ENCODE data around the gene KLHL7.
"Not testable (repeated sequence)": the region's sequence is repeated elsewhere in the genome, so short reads cannot be mapped to it uniquely, and the experiment has no call there.

The KLHL7 gene

DNA sequence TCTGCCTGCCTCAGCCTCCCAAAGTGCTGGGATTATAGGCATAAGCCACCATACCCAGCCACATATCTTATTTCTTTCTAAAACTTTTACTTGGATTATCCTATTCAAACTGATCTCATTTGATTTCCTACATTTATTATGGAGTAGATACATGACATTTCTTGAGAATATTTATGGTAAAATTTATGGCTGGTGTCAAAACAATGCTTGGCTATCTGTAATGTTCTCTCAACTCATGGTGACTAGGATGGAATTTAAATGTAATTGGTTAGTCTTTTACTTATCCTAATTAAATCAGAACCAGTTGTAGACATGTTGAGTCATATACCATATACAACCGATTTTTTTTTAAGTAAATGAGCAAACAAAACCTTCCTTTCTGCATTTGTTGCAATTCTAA lies 80.4 kb downstream of the KLHL7 start:
- no peak for DNase-seq (ENCODE audit: low read depth, low spot score)
- no peak overlapping the region for H3K4me3 ChIP-seq (ENCODE audit: low read depth, low read length)
- POLR2A ChIA-PET: no interaction called here
- TF ChIP-seq, protein P1, sequence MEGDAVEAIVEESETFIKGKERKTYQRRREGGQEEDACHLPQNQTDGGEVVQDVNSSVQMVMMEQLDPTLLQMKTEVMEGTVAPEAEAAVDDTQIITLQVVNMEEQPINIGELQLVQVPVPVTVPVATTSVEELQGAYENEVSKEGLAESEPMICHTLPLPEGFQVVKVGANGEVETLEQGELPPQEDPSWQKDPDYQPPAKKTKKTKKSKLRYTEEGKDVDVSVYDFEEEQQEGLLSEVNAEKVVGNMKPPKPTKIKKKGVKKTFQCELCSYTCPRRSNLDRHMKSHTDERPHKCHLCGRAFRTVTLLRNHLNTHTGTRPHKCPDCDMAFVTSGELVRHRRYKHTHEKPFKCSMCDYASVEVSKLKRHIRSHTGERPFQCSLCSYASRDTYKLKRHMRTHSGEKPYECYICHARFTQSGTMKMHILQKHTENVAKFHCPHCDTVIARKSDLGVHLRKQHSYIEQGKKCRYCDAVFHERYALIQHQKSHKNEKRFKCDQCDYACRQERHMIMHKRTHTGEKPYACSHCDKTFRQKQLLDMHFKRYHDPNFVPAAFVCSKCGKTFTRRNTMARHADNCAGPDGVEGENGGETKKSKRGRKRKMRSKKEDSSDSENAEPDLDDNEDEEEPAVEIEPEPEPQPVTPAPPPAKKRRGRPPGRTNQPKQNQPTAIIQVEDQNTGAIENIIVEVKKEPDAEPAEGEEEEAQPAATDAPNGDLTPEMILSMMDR (IDR thresholded peaks at IDR 0.05; ENCODE audit: insufficient read depth, low read length, missing control alignments): no peak
- CTCF ChIA-PET: interaction anchor here (1.8 to 5.6 kb wide), 6 partner anchors 9 to 91 kb away, joined by 7 to 54 read pairs (median 9); no protein-coding TSS in a partner anchor

DNA sequence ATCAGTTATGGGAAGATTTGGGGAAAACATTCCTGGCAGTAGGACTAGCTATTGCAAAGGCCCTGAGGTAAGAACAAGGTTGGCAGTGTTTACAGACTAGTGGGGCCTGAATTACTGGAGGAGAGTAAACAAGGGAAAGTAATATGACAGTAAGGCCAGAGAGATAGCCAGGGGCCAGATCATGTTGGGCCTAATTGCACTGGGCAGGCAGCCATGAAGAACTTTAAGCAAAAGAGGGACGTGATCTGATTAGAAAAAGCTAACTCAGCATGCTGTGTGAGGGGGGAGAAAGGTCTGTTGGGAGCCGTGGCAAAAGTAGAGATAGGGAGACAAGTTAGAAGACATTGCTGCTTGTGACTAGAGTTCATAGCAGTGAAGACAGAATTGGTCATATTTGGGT lies 85.4 kb downstream of the KLHL7 start:
- POLR2A ChIA-PET: no interaction called here

DNA sequence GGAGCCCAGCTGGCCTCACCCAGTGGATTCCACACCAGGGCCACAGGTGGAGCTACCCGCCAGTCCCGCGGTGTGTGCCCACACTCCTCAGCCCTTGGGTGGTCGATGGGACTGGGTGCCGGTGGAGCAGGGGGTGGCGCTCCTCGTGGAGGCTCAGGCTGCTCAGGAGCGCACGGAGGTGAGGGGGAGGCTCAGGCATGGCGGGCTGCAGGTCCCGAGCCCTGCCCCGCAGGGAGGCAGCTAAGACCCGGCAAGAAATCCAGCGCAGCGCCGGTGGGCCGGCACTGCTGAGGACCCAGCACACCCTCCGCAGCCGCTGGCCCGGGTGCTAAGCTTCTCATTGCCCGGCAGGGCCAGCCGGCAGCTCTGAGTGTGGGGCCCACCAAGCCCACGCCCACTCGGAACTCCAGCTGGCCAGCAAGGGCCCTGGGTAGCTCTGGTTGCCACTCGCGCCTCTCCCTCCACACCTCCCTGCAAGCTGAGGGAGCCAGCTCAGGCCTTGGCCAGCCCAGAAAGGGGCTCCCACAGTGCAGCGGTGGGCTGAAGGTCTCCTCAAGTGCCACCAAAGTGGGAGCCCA lies 88.2 kb downstream of the KLHL7 start:
- POLR2A ChIA-PET; DNase-seq (ENCODE audit: low read depth, low spot score): not testable (repeated sequence)
- CTCF ChIA-PET: interaction anchor here (0.6 to 2.1 kb wide), 4 partner anchors 9 to 181 kb away, joined by 3 to 7 read pairs (median 4); no protein-coding TSS in a partner anchor

More for the DNA sequence above, 85.4 kb downstream of the KLHL7 start:
- DNase-seq (ENCODE audit: low read depth, low spot score): no peak
- H3K4me3 ChIP-seq (ENCODE audit: low read depth, low read length): no peak overlapping the region
- CTCF ChIA-PET: interaction anchor here (0.7 to 1.3 kb wide), 2 partner anchors 69 to 82 kb away, joined by 3 read pairs; no protein-coding TSS in a partner anchor
- TF ChIP-seq, protein P1 (IDR thresholded peaks at IDR 0.05; ENCODE audit: insufficient read depth, low read length, missing control alignments): no peak

DNA sequence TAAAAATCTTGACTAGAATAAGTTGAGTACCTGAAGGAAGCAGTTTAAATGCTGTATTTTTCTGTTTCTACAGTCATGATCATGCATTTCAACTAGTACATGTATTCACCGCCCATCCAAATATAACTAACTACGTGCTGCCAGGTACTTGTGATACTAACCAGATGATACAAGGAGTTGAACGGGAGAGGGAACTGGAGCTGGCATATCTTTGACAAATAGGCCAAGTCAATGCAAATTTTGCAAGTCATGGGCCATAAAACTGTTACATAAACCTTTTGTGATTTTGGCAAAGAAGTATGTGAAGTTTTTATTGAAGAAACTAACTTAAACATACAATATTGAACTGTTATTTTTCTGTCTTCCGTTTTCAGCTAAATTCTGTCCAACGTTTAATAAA lies 90.7 kb downstream of the KLHL7 start:
- no peak for DNase-seq (ENCODE audit: low read depth, low spot score)
- ChIA-PET POLR2A (no interaction called here), CTCF (interaction anchor here (2.0 kb wide), 1 partner anchor 11 kb away, joined by 9 read pairs; no protein-coding TSS in a partner anchor)

More for the DNA sequence above, 88.2 kb downstream of the KLHL7 start:
- H3K4me3 ChIP-seq (ENCODE audit: low read depth, low read length): not testable (repeated sequence)

DNA sequence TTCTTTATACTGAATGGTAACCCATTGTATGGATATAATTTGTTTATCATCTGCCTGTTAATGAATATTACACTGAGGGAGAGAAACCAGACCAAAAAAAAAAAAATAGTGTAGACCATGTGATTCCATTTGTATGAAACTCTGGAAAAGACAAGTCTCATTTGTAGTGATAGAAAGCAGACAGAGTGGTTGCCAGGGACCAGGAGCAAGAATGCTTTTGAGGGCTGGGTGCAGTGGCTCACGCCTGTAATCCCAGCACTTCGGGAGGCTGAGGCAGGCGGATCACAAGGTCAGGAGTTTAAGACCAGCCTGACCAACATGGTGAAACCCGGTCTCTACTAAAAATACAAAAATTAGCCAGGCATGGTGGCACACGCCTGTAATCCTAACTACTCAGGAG lies 92.2 kb downstream of the KLHL7 start:
- POLR2A ChIA-PET; DNase-seq (ENCODE audit: low read depth, low spot score); H3K4me3 ChIP-seq (ENCODE audit: low read depth, low read length): not testable (repeated sequence)
- CTCF ChIA-PET: interaction anchor here (0.7 to 2.0 kb wide), 2 partner anchors 9 to 13 kb away, joined by 3 to 9 read pairs; no protein-coding TSS in a partner anchor

More for the DNA sequence above, 90.7 kb downstream of the KLHL7 start:
- no peak overlapping the region for H3K4me3 ChIP-seq (ENCODE audit: low read depth, low read length)
- TF ChIP-seq, protein P1 (IDR thresholded peaks at IDR 0.05; ENCODE audit: insufficient read depth, low read length, missing control alignments): no peak

DNA sequence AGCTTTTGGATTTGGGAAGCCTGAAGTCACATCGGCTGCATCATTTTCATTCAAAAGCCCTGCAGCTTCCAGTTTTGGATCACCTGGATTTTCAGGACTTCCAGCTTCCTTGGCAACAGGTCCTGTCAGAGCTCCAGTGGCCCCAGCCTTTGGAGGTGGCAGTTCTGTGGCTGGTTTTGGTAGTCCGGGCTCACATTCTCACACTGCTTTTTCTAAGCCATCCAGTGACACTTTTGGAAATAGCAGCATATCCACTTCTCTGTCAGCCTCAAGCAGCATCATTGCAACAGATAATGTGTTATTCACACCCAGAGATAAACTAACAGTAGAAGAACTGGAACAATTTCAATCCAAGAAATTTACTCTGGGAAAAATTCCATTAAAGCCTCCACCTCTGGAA lies 94.7 kb downstream of the KLHL7 start:
- ChIA-PET CTCF (interaction anchor here (1.0 to 1.5 kb wide), 4 partner anchors 16 to 71 kb away, joined by 3 to 9 read pairs (median 4); no protein-coding TSS in a partner anchor), POLR2A (no interaction called here)
- TF ChIP-seq, protein P1 (IDR thresholded peaks at IDR 0.05; ENCODE audit: insufficient read depth, low read length, missing control alignments): no peak
- DNase-seq (ENCODE audit: low read depth, low spot score): no peak
- H3K4me3 ChIP-seq (ENCODE audit: low read depth, low read length): no peak overlapping the region

DNA sequence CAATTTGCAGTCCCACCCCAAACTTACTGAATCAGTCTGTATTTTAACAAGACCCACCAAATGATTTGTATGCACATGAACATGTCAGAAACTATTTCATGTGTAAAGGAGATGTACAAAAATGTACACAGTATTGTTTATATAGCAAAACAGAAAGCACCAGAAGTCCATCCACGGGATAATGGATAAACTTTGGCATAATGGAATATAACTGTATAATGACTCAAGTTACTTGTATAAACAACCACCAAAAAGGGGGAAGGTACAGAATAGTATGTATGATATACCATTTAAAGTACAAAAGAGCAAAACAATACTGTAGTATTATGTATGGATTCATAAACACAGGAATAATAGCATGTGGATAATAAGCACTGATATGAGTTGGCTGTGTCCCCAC lies 98.7 kb downstream of the KLHL7 start:
- CTCF ChIA-PET: no interaction called here
- no peak overlapping the region for H3K4me3 ChIP-seq (ENCODE audit: low read depth, low read length)
- no peak for DNase-seq (ENCODE audit: low read depth, low spot score)
- TF ChIP-seq, protein P1 (IDR thresholded peaks at IDR 0.05; ENCODE audit: insufficient read depth, low read length, missing control alignments): no peak
- POLR2A ChIA-PET: no interaction called here
